GM21367 (cell line): Measurements from ENCODE around the gene GALNT5.
A peak's percentile ranks its signal among the peaks of the same experiment; 100 is the strongest.
"Not testable (repeated sequence)": the region's sequence is repeated elsewhere in the genome, so short reads cannot be mapped to it uniquely, and the experiment has no call there.

Experiments
- ATAC-seq: cut with Tn5 transposase; IDR thresholded peaks from one replicate; pipeline ENCODE4 v1.9.1; 2021; ENCODE audit not compliant: unreplicated experiment

GALNT5 gene

GRCh38 chr2:157246765-157247407 lies 10.6 kb upstream of the GALNT5 start:
- ATAC-seq: no peak

- ATAC-seq: no peak
Observed at GRCh38 chr2:157250836-157251235, 6.7 kb upstream of the GALNT5 start.

- ATAC-seq: no peak
Observed at GRCh38 chr2:157251932-157252331, 5.6 kb upstream of the GALNT5 start.

GRCh38 chr2:157252529-157252928 lies 5.0 kb upstream of the GALNT5 start:
- no peak for ATAC-seq

- no peak for ATAC-seq
Observed at GRCh38 chr2:157254041-157254440, 3.5 kb upstream of the GALNT5 start.

GRCh38 chr2:157255746-157256145 lies 1.8 kb upstream of the GALNT5 start:
- ATAC-seq: no peak

GRCh38 chr2:157256626-157257025 lies 879 bp upstream of the GALNT5 start:
- ATAC-seq: peak; percentile 93

- no peak for ATAC-seq
Observed at GRCh38 chr2:157258520-157259326, 1.2 kb downstream of the GALNT5 start.

- no peak for ATAC-seq
Observed at GRCh38 chr2:157259386-157259785, 1.9 kb downstream of the GALNT5 start.

GRCh38 chr2:157259960-157260359 lies 2.5 kb downstream of the GALNT5 start:
- no peak for ATAC-seq

GRCh38 chr2:157260533-157261198 lies 3.2 kb downstream of the GALNT5 start:
- no peak for ATAC-seq

- no peak for ATAC-seq
Observed at GRCh38 chr2:157261199-157261782, 3.8 kb downstream of the GALNT5 start.

- no peak for ATAC-seq
Observed at GRCh38 chr2:157262248-157262647, 4.7 kb downstream of the GALNT5 start.

GRCh38 chr2:157264099-157264498 lies 6.6 kb downstream of the GALNT5 start:
- no peak for ATAC-seq

- no peak for ATAC-seq
Observed at GRCh38 chr2:157265825-157266224, 8.3 kb downstream of the GALNT5 start.

GRCh38 chr2:157267476-157267875 lies 10.0 kb downstream of the GALNT5 start:
- ATAC-seq: no peak

- no peak for ATAC-seq
Observed at GRCh38 chr2:157269060-157269459, 11.6 kb downstream of the GALNT5 start.

GRCh38 chr2:157269922-157270321 lies 12.4 kb downstream of the GALNT5 start:
- ATAC-seq: peak; percentile 80

GRCh38 chr2:157271590-157272203 lies 14.2 kb downstream of the GALNT5 start:
- ATAC-seq: no peak

GRCh38 chr2:157279311-157279710 lies 21.8 kb downstream of the GALNT5 start:
- ATAC-seq: not testable (repeated sequence)

- ATAC-seq: no peak
Observed at GRCh38 chr2:157281316-157281715, 23.8 kb downstream of the GALNT5 start.
